HTR-8/SVneo (cell line): Measurements from ENCODE around the gene MYCN.
"Not testable (repeated sequence)": the region's sequence is repeated elsewhere in the genome, so short reads cannot be mapped to it uniquely, and the experiment has no call there.

Source experiments
- DNase-seq: peaks from one replicate; pipeline ENCODE4 v3.0.0; 2011; ENCODE audit warnings: low spot score, mixed read lengths; ENCODE audit not compliant: insufficient read length
- FAIRE-seq: peaks from 2 replicates; lab custom pipeline; 2011; peaks lifted over from hg19 to GRCh38; lab: Jason Lieb, UNC

Gene MYCN

DNA sequence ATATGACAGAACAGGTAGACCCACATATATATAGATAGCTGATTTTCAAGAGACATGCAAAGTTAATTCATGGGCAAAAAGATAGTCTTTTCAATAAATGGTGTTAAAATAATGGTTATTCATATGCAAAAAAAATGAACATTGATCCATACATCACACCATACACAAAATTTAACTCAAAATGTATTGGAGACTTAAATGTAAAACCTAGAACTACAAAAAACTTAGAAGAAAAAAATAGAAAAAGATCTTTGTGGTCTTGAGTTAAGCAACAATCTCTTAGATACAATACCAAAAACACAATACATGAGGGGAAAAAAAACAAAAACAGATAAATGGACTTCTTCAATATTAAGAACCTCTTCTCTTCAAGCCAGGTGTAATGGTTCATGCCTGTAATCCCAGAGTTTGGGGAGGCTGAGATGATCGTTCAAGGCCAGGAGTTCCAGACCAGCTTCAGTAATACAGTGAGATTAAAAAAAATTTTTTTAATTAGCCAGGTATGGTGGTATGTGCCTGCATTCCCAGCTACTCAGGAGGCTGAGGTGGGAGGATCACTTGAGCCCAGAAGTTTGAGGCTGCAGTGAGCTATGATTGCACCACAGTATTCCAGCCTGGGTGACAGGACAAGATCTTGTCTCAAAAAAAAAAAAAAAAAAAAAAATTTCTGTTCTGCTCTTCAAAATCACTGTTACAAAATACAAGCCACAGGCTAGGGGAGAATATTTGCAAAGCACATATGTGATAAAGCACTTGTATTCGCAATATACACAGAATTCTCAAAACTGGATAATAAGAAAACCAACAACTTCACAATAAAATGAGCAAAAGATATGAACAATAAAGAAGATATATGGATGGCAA is 32.7 kb upstream of the MYCN start:
- no peak for FAIRE-seq
- DNase-seq: no peak

DNA sequence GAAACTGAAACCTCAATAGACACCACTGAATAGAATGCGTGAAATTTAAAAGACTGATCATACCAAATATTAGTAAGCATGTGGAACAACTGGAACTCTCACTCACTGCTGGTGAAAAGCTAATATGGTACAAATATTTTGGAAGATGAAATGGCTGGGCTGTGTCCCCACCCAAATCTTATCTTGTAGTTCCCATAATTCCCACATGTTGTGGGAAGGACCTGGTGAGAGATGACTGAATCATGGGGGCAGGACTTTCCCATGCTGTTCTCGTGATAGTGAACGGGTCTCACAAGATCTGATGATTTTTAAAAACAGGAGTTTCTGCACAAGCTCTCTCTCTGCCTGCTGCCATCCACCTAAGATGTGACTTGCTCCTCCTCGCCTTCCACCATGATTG is 32.0 kb upstream of the MYCN start:
- DNase-seq (no peak), FAIRE-seq (no peak)

DNA sequence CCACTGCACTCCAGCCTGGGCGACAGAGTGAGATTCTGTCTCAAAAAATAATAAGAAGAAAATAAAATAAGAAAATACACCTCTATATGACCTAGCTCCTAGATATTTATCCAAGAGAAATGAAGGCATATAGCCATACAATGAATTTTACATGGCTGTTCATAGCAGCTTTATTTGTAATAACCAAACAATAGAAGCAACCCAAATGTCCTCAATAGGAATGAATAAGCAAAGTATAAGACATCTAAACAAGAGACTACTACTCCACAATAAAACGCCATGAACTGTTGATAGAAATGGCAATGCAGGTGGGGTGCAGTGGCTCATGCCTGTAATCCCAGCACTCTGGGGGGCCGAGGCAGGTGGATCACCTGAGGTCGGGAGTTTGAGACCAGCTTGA is 31.2 kb upstream of the MYCN start:
- FAIRE-seq: no peak
- DNase-seq: no peak

DNA sequence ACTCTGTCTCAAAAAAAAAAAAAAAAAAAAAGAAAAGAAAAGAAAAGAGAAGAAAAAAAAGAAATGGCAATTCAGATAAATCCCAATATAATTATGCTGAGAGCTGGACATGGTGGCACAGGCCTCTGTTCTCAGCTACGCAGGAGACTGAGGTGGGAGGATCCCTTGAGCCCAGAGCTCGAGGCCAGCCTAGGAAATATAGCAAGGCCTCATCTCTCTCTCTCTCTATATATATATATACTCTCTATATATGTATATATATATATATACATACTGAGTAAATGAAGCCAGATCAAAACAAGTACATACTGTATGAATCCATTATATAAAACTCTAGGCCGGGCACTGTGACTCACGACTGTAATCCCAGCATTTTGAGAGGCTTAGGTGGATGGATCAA is 30.6 kb upstream of the MYCN start:
- FAIRE-seq (no peak), DNase-seq (no peak)

DNA sequence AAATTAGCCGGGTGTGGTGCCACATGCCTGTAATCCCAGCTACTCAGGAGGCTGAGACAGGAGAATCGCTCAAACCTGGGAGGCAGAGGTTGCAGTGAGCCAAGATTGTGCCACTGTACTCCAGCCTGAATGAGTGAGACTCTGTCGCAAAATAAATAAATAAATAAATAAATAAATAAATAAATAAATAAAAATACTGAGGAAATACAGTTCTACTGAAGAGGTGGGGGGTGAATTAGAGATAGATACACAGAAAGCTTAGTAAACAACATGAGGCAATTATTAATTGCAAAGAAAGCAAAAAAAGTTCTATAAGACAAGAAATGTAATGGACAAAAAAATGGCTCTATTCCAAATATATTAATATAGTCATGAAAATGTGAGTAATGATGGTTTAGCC is 29.1 kb upstream of the MYCN start:
- DNase-seq, FAIRE-seq: not testable (repeated sequence)

DNA sequence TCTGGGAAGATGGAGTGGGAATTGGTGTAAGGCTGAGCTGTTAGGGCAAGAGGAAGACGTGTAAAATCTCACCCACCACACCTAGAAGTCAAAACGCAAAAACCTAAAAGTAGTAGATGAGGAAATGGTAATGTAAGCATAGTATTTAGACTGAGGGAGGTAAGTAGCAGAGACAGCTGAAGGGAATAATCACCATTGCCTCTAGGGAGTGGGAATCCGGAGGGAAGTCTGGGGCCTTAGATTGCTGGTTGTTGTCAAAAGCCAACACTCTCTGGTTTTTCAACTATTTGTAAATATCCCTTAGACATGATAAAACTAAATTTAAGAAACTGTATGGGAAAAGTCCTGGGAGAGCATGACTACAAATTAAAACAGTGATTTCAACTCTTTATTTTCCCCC is 28.7 kb upstream of the MYCN start:
- no peak for DNase-seq
- FAIRE-seq: no peak

DNA sequence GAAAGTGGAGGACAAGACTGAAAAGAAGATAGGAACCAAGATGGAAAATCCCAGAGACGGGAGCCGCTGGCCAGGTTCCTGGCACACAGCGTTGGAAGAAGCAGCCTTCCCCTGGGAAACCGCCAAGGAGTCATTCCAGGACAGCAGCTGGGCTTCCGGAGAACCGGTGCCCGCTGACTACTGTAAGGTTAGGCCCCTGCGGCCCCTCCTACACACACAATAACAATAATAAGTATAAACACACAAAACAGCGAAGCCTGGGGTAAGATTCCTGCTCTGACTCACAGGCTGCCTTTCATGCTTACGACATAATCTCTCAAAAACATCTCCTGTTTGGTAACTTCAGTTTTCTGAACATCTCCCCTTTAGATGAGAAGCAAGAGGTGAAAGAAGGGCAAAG is 28.1 kb upstream of the MYCN start:
- DNase-seq (peak; percentile 72), FAIRE-seq (no peak)

DNA sequence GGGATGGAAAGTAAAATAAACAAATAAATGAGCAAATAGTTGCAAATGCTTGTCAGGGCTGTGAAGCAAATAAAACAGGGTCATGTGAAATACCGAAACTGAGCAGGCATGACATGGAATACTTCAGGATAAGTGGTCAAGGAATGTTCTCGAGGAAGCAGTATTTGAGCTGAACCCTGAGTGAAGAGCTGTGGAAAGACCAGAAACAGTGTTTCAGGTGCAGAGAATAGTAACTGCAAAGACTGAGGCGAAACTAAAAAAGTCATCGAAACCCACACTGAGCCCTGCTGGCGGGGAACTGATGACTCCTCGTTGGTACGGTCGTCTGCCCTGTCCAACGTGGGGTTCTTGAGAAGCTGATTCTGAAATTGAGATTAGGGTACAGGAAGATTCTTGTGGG is 27.2 kb upstream of the MYCN start:
- FAIRE-seq: no peak
- no peak for DNase-seq

DNA sequence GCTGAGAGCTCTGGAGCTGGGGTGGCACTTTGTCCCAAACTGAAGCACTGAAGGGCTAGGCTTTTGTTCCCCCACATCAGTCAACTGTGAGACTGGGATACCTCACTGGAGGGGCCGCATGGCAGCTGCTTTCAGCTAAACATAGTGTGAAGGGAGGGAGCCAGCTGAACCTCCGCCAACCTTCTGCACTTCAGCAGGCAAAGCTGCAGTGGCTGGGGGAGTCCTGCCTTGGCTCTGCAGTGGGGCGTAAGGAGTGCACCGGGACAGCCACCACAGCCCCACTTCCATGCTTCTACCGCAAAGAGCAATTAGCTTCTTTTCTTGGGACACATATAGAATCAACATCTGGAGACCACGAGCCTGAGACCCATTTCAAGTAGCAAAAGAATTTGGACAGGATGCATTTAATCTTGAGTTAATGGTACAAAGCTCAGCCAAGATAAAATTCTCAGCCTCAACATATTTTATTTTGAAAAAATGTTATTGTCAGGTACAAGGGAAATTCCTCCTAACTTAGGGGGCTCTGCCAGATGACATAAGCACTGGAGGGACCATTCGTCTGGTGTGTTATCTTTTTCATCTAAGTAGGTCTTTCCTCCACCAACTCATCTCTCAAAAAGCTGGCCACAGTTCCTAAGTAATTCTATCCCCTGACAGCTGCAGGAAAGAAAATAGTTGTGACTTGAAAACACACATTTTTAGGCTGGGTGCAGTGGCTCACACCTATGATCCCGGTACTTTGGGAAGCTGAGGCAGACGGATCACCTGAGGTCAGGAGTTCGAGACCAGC is 25.6 kb upstream of the MYCN start:
- FAIRE-seq: no peak
- no peak for DNase-seq

DNA sequence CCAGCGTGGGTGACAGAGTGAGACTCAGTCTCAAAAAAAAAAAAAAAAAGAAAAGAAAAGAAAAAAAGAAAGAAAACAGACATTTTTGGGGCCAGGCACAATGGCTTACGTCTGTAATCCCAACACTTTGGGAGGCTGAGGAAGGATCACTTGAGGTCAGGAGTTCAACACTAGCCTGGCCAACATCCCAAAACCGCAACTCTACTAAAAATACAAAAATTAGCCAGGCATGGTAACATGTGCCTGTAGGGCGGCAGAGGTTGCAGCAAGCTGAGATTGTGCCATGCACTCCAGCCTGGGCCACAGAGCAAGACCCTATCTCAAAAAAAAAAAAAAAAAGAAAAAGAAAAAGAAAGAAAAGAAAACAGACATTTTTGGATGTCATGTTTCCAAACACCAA is 24.8 kb upstream of the MYCN start:
- not testable (repeated sequence) for DNase-seq, FAIRE-seq

DNA sequence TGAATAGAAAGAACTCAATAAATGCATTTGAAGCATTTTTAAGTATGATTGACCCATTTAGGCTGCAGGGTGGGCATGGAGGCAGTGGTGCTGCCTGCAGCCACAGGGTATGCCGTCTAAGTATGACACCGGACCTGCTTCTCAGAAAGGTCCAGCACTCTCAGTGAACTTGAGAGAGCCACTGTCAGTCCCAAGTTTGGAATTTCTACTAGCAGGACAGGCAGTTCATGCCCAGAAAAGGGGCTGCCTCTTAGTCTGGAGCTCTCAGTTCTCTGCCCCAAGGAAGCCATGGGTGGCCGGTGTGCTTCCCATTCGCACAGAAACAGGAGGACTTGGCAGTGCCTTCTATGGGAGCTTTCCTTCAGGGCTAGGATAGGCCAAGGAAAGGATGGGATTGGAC is 24.0 kb upstream of the MYCN start:
- FAIRE-seq (no peak), DNase-seq (no peak)

DNA sequence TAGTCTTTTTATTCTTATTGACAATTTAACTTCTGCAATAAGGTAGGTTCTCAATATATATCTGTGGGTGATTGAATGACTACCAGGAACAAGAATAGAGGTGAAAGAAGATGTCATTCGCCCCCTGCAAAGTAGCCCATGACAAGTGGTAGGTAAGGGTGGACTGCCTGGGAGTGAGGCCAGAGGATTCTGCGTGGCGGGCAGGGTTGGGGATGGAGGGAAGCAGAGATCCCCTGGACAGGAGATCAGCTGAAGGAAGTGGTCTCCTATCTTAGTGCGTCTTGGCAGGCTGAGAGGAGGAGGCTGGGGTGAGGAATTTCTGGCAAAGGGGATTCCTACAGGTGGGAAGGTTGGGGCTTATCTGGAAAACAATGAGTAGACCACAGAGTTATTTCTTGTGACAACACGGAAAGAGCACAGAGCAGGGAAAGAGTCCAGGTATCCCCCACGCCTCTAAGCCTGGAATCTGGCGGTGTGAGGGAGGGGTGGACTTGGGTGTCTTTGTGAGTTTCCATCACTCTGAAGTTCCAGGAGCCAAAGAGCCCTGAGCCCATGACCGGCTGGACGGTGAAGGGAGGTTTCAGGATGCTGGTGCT is 21.5 kb upstream of the MYCN start:
- no peak for FAIRE-seq

DNA sequence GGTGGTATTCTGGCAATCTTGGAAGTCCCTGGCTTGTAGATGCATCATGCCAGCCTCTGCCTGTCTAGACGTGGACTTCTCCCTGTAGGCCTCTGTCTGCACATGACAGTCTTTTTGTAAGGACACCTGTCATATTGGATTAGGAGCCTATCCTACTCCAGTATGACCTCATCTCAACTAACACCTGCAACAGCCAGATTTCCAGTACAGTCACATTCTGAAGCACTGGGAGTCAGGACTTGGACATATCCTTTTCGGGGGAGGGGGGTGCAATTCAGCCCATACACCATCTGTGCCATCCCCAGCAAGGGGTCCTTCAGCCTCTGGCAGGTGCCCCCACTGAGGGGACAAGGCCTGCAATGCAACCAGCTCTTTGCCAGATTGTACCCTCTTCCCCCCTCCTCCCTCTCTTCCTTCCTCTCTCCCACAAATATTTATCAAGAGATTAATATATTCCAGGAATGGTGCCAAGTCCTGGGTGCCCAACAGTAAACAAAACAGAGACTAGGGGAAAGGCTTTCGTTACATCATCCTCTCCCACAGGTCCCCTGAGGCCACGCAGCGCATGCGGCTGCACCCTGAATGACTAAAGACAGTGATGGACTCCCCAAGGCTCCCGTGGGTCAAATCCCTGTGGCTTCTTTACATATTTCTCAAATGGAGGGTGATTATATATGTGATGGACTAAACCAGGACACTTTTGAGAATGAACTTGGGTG is 20.5 kb upstream of the MYCN start:
- no peak for FAIRE-seq

More for the DNA sequence above, 21.5 kb upstream of the MYCN start:
- DNase-seq: no peak

DNA sequence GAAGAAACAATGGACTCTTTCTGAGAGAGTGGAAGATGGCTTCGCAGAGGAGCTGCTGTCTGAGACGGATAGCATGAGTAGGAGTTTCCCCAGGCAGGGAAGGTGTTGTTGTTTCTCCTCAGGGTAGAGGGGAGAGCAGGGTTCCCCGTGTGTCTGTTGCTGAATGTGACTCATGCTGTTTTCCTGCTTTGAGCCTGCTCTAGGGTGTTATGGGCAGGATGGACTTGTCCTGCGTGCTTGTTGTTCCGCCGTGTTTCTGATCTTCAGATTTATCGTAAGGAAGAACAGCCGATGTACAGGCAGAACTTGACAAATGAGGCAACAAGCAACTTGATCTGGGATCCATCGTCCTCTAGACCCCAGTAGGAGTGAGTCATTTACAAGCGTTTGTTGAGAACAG is 19.7 kb upstream of the MYCN start:
- FAIRE-seq: no peak
- no peak for DNase-seq

More for the DNA sequence above, 20.5 kb upstream of the MYCN start:
- no peak for DNase-seq

DNA sequence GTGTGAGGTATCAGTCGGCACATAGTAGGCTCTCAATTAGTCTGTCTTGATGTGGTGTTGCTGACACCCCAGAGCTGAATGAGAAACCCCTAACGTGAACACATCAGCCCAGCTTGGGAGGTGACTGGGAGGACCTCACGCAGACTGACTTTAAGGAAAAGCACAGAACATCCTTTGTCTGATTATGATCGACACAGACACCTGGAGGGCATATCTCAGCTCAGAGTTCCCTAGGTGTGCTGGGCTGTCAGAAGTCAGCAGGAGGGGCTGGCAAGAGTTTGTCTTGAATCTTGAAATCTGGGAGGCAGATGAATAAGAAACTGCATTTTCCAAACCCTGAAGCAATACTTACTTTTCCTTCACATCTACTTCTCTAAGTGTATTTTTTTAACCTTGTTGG is 16.8 kb upstream of the MYCN start:
- DNase-seq (no peak), FAIRE-seq (no peak)

DNA sequence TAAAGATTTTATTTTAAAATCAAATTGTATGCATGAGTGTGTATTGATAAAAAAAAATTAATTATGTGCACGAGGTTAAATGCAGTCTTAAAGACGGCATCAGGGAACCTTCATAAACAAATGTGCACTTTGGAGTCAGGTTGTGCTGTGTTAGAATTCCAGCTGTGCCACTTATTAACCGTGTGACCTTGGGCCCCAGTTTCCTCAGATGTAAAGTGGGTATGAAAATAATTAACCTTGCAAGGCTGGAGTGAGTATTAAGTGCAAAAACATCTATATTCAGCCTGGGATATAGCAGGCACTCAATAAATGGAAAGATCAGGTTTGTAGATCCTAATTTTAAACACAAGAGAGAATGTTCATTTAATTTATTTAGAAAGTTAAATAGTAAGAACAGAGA is 14.5 kb upstream of the MYCN start:
- FAIRE-seq: no peak
- DNase-seq: no peak

DNA sequence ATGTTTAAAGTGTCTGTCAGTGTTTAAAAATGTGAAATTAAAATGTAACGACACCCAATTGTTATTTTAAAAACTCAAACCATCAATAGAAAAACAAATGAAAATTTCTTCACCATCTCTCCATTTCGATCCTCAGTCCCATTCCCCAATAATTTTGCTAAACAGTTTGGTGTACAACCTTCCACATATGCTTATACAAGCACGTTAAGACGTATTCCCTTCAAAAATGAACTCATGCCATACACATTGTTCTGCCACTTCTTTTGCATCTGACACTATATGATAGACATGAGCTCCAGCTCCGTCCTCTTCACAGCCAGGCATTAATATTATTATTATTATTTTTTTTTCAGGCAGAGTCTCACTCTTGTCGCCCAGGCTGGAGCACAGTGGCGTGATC is 14.1 kb upstream of the MYCN start:
- DNase-seq (no peak), FAIRE-seq (no peak)

DNA sequence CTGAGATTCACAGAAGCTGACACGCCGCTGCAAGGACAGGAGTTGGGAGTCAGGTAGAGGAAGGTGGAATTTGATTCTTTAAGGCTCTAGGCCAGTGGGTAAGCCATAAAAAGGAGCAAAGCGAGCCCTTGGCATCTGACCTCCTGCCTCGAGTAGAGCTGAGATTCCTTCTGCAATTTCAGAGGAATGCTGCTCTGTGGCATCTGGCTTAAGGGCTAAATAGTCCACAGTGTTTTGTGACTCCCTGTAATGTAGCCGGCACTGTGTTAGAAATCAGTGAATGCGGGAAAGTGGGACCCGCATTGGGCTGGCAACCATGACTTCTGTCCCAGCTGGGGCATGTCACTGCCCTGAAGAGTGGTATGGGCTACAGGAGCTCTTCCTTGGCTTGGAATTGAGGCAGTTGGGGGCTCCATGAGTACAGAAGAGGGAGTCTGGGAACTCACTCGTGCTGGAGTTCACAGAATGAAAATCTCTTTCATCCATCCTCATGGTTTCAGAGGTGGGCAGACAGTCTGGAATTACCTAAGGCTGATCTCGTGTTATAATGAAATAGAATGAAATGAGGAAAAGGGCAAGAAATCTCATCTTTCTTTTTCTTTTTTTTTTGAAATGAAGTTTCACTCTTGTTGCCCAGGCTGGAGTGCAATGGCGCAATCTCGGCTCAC is 12.7 kb upstream of the MYCN start:
- no peak for FAIRE-seq
- no peak for DNase-seq

DNA sequence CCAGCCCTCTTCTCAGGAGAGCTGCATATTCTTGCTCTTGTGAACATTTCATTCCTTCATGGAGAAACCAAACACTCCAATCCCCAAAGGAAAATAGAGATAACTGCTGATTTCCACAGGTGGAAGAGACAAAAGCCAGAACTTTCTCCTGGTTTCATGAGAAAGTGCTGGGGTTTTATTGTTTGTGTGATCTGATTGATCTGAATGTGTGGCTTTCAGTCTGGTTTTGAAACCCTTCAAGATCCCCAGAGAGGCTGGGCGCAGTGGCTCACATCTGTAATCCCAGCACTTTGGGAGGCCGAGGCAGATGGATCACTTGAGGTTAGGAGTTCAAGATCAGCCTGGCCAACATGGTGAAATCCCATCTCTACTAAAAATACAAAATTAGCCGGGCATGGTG is 11.3 kb upstream of the MYCN start:
- not testable (repeated sequence) for FAIRE-seq, DNase-seq

DNA sequence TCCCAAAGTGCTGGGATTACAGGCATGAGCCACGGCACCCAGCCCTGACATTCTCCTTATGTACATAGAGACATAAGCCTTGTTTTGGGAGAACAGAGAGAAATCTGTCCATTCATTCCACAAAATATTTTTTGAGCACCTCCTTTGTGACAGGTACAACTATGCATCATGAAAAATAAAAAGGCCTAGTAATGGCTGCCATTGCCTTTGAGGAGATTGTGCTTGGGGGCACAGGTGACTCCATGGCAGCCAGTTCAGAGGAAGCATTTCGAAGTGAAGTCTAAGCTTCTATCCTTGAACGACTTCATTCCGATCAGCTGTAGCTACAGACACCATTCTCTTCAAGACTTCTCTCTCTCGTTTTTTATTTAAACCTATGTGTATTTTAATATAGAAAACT is 10.5 kb upstream of the MYCN start:
- no peak for DNase-seq
- FAIRE-seq: no peak
